ENCODE data around the gene SLC14A1. TPM values are rescaled to one million over a fixed set of nuclear protein-coding genes. Genes with fewer than 3 reads are reported as not detected.

SLC14A1 gene
- total and polyA plus RNA-seq, 2 donors from 2014 or later: 8.5 to 15.3 TPM

DNA sequence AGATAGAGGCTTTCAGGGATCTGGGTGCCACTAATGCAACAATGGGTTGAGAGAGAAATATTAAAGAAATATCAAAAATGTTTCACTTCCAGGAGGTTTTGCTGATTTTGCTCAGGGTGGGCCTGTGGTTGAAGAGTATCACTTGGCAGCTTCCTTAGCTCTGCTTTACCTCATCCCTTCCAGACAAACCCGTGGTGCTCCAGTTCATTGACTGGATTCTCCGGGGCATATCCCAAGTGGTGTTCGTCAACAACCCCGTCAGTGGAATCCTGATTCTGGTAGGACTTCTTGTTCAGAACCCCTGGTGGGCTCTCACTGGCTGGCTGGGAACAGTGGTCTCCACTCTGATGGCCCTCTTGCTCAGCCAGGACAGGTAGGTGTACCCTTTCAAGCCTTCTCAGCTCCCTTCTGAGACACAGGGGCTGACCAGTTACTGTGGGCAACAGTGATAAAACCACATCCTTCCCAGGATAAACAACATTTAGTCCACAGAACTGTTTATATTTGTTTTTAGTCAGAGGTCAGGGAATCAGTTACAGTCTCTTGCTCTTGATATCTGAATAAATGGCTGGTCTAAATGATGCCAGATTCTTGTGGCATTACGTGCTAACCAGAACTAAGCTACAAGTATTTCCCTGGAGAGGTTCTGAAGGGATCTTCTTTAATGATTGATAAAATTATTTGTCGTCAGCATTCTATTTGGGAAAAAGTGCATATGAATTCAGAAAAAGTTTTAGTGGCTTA, 7.0 kb downstream of the SLC14A1 start:
- intact Hi-C loops (cut with DNase I): no loop called here
- FAIRE-seq (no peak), DNase-seq (no peak)
- no peaks in the 10 kb centered on the region for H3K4me1 ChIP-seq (ENCODE audit: control insufficient read depth in 2 of 3, insufficient read depth in 2 of 3, low read depth in 1 of 3, low read length in 3 of 3)
- H3K9ac ChIP-seq (ENCODE audit: low read length in 3 of 3): no peak overlapping the region
- H3K36me3 ChIP-seq (ENCODE audit: control insufficient read depth in 2 of 3, insufficient read depth in 3 of 3, low read length in 3 of 3): no peaks in the 10 kb centered on the region
- TF ChIP-seq, protein P1, sequence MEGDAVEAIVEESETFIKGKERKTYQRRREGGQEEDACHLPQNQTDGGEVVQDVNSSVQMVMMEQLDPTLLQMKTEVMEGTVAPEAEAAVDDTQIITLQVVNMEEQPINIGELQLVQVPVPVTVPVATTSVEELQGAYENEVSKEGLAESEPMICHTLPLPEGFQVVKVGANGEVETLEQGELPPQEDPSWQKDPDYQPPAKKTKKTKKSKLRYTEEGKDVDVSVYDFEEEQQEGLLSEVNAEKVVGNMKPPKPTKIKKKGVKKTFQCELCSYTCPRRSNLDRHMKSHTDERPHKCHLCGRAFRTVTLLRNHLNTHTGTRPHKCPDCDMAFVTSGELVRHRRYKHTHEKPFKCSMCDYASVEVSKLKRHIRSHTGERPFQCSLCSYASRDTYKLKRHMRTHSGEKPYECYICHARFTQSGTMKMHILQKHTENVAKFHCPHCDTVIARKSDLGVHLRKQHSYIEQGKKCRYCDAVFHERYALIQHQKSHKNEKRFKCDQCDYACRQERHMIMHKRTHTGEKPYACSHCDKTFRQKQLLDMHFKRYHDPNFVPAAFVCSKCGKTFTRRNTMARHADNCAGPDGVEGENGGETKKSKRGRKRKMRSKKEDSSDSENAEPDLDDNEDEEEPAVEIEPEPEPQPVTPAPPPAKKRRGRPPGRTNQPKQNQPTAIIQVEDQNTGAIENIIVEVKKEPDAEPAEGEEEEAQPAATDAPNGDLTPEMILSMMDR (IDR thresholded peaks at IDR 0.05; ENCODE audit: borderline replicate concordance, extremely low read depth, insufficient read depth): no peak
- no peak overlapping the region for H3K4me3 ChIP-seq (ENCODE audit: low read length in 3 of 3)
- H3K9me3 ChIP-seq (ENCODE audit: control insufficient read depth in 2 of 3, insufficient read depth in 1 of 3, low read length in 3 of 3): no peaks in the 10 kb centered on the region
- no peak overlapping the region for H3K27ac ChIP-seq (ENCODE audit: low read depth in 2 of 2, low read length in 2 of 2)
- no peaks in the 10 kb centered on the region for H3K27me3 ChIP-seq (ENCODE audit: control insufficient read depth, insufficient read depth, low read length)

DNA sequence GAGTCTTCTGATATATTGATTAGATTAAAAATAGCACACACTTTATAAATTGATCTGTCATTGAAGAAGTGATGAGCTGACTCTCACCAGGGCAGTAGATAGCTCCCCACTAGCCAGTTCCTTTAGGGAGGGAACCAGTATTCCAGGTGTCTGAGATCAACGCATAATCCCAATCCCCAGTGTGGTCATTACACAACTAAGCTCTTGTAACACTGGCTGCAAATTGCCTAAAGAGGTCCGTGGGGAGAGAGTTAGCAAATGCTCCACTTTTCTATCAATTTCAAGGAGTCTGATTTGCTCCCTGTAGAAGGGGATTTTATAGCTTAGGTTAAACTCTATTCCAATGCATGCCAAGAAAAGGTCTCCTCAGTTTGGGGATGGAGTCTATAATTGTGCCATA, 7.7 kb downstream of the SLC14A1 start:
- DNase-seq: no peak
- TF ChIP-seq, protein P1 (IDR thresholded peaks at IDR 0.05; ENCODE audit: borderline replicate concordance, extremely low read depth, insufficient read depth): no peak
- Histone ChIP-seq H3K4me1 (ENCODE audit: control insufficient read depth in 2 of 3, insufficient read depth in 2 of 3, low read depth in 1 of 3, low read length in 3 of 3) (no peaks in the 10 kb centered on the region), H3K27me3 (ENCODE audit: control insufficient read depth, insufficient read depth, low read length) (no peaks in the 10 kb centered on the region), H3K4me3 (ENCODE audit: low read length in 3 of 3) (no peak overlapping the region), H3K9ac (ENCODE audit: low read length in 3 of 3) (no peak overlapping the region), H3K27ac (ENCODE audit: low read depth in 2 of 2, low read length in 2 of 2) (no peak overlapping the region), H3K36me3 (ENCODE audit: control insufficient read depth in 2 of 3, insufficient read depth in 3 of 3, low read length in 3 of 3) (no peaks in the 10 kb centered on the region), H3K9me3 (ENCODE audit: control insufficient read depth in 2 of 3, insufficient read depth in 1 of 3, low read length in 3 of 3) (no peaks in the 10 kb centered on the region)
- intact Hi-C loops (cut with DNase I): no loop called here
- FAIRE-seq: no peak

DNA sequence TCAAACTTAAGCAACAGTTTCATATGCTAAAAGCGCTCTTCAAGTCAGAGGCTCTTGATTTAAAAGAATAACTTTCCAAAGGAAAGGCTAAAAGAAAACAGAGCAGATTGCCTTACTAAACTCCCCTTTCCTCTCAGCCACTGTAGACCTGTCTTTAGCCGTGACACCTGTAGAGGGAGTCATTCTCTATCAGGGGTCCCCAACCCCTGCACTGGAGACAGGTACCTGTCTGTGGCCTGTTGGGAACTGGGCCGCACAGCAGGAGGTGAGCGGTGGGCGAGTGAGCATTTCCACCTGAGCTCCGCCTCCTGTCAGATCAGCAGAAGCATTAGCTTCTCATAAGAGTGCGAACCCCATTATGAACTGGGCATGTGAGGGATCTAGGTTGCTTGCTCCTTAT, 9.6 kb downstream of the SLC14A1 start:
- H3K4me1 ChIP-seq (ENCODE audit: control insufficient read depth in 2 of 3, insufficient read depth in 2 of 3, low read depth in 1 of 3, low read length in 3 of 3): no peaks in the 10 kb centered on the region
- H3K27me3 ChIP-seq (ENCODE audit: control insufficient read depth, insufficient read depth, low read length): no peaks in the 10 kb centered on the region
- no peaks in the 10 kb centered on the region for H3K36me3 ChIP-seq (ENCODE audit: control insufficient read depth in 2 of 3, insufficient read depth in 3 of 3, low read length in 3 of 3)
- TF ChIP-seq, protein P1 (IDR thresholded peaks at IDR 0.05; ENCODE audit: borderline replicate concordance, extremely low read depth, insufficient read depth): no peak
- H3K9ac ChIP-seq (ENCODE audit: low read length in 3 of 3): no peak overlapping the region
- FAIRE-seq: no peak
- H3K27ac ChIP-seq (ENCODE audit: low read depth in 2 of 2, low read length in 2 of 2): no peak overlapping the region
- no peaks in the 10 kb centered on the region for H3K9me3 ChIP-seq (ENCODE audit: control insufficient read depth in 2 of 3, insufficient read depth in 1 of 3, low read length in 3 of 3)
- no peak for DNase-seq
- intact Hi-C loops (cut with DNase I): no loop called here
- no peak overlapping the region for H3K4me3 ChIP-seq (ENCODE audit: low read length in 3 of 3)

DNA sequence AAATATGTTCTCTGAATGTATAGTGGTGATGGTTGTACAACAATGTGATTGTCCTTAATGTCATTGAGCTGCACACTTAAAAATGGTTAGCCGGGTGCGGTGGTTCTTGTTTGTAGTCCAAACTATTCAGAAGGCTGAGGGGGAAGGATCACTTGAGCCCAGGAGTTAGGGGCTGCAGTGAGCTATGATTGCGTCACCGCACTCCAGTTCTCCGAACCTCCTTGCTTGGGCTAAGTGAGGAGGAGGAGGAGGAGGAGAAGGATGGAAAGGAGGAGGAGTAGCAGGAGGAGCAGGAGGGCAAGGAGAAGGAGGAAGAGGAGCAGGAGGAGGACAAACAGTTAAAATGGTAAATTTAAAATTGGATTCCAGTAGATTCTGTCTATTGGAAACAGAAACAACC, 10.5 kb downstream of the SLC14A1 start:
- Histone ChIP-seq H3K36me3 (ENCODE audit: control insufficient read depth in 2 of 3, insufficient read depth in 3 of 3, low read length in 3 of 3) (no peaks in the 10 kb centered on the region), H3K4me1 (ENCODE audit: control insufficient read depth in 2 of 3, insufficient read depth in 2 of 3, low read depth in 1 of 3, low read length in 3 of 3) (no peaks in the 10 kb centered on the region), H3K27me3 (ENCODE audit: control insufficient read depth, insufficient read depth, low read length) (no peaks in the 10 kb centered on the region), H3K9ac (ENCODE audit: low read length in 3 of 3) (no peak overlapping the region), H3K4me3 (ENCODE audit: low read length in 3 of 3) (no peak overlapping the region), H3K27ac (ENCODE audit: low read depth in 2 of 2, low read length in 2 of 2) (no peak overlapping the region), H3K9me3 (ENCODE audit: control insufficient read depth in 2 of 3, insufficient read depth in 1 of 3, low read length in 3 of 3) (no peaks in the 10 kb centered on the region)
- TF ChIP-seq, protein P1 (IDR thresholded peaks at IDR 0.05; ENCODE audit: borderline replicate concordance, extremely low read depth, insufficient read depth): no peak
- DNase-seq (no peak), FAIRE-seq (no peak)
- intact Hi-C loops (cut with DNase I): no loop called here
